Vagina (tissue), 2 donors: ENCODE results near the gene RAPSN. TPM values are rescaled to one million over a fixed set of nuclear protein-coding genes. Genes with fewer than 3 reads are reported as not detected.
"Not testable (repeated sequence)": the region's sequence is repeated elsewhere in the genome, so short reads cannot be mapped to it uniquely, and the experiment has no call there.

Experiments
- DNase-seq, 2 donors: peaks; one replicate each; pipeline ENCODE4 v3.0.0-alpha.2; 2017; ENCODE audit errors: extremely low spot score in 2 of 2
- H3K27ac ChIP-seq: fragments of 200-600 bp; sonication (generic); one replicate; pipeline ENCODE4 v1.5.1; 2019
- H3K27me3 ChIP-seq: fragments of 200-600 bp; sonication (generic); one replicate; pipeline ENCODE4 v1.5.1; 2019
- H3K36me3 ChIP-seq, 2 donors: fragments of 200-600 bp; sonication (generic); one replicate each; pipeline ENCODE4 v1.5.1; 2017 to 2019
- H3K4me1 ChIP-seq: fragments of 200-600 bp; sonication (generic); one replicate; pipeline ENCODE4 v1.5.1; 2019
- H3K4me3 ChIP-seq, 2 donors: fragments of 200-600 bp; sonication (generic); 1 replicate in 1 of 2; 2 replicates in 1 of 2; pipeline ENCODE4 v1.5.1; 2016 to 2019
- H3K9me3 ChIP-seq: fragments of 200-600 bp; sonication (generic); one replicate; pipeline ENCODE4 v1.5.1; 2019
- POLR2A ChIP-seq, 2 donors: fragments of 450-650 bp; IDR thresholded peaks; one replicate each; pipeline ENCODE4 v1.6.1; 2017; ENCODE audit warnings: antibody characterized with exemption in 2 of 2, mild to moderate bottlenecking in 2 of 2, moderate library complexity in 2 of 2
- POLR2AphosphoS5 ChIP-seq, 2 donors: sonication (generic); formaldehyde crosslinking; IDR thresholded peaks; one replicate each; pipeline ENCODE4 v1.9.0; 2017; ENCODE audit warnings: antibody characterized with exemption in 2 of 2, mild to moderate bottlenecking in 2 of 2, low read depth in 1 of 2; ENCODE audit not compliant: insufficient read depth in 1 of 2
- intact Hi-C: fragments of 100-400 bp; cut with DNase I; formaldehyde crosslinking; loops from one replicate; pipeline ENCODE4 v1.15.1; 2023
- total RNA-seq: library from RNA; depleted of rRNA; stranded (reverse); fragments of >200 nt; gene quantifications from one replicate; pipeline ENCODE4 v1.2.3, GENCODE V29; 2016
- TF ChIP-seq, protein P1 (sequence below), 3 experiments: fragments of 450-650 bp in 2 of 3; fragments of 200-600 bp in 1 of 3; sonication (generic) in 1 of 3; IDR thresholded peaks; one replicate each; pipeline ENCODE4 v1.5.1; 2017 to 2019; ENCODE audit warnings: antibody characterized with exemption in 3 of 3, mild to moderate bottlenecking in 2 of 3, moderate library complexity in 2 of 3

The RAPSN gene
- total RNA-seq, 1 donor from 2014 or later: not detected

DNA sequence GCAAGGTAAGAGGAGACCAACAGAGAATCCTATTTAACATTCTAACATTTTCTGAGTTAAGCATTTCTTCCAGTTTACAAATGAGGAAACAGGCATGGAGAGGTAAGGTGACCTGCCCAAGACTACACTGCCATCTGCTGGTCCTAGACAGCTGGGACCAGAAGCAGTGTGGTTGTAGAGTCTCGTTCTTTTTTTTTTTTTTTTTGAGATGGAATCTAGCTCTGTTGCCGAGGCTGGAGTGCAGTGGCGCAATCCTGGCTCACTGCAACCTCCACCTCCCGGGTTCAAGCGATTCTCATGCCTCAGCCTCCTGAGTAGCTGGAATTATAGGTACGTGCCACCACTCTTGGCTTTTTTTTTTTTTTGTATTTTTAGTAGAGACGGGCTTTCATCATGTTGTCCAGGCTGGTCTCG lies 5.3 kb upstream of the RAPSN start:
- intact Hi-C loops: loop anchor here (5.0 kb wide), 1 partner anchor 77 kb away; the partner anchor contains the start of gene SPI1
- DNase-seq, H3K9me3 ChIP-seq, H3K27me3 ChIP-seq, H3K4me1 ChIP-seq, H3K36me3 ChIP-seq, H3K4me3 ChIP-seq, H3K27ac ChIP-seq: not testable (repeated sequence)
- peak in 1 of 2 donors; percentile 39 for TF ChIP-seq POLR2AphosphoS5 (IDR thresholded peaks at IDR 0.05; ENCODE audit: insufficient read depth in 1 of 2, low read depth in 1 of 2)
- TF ChIP-seq, protein P1, sequence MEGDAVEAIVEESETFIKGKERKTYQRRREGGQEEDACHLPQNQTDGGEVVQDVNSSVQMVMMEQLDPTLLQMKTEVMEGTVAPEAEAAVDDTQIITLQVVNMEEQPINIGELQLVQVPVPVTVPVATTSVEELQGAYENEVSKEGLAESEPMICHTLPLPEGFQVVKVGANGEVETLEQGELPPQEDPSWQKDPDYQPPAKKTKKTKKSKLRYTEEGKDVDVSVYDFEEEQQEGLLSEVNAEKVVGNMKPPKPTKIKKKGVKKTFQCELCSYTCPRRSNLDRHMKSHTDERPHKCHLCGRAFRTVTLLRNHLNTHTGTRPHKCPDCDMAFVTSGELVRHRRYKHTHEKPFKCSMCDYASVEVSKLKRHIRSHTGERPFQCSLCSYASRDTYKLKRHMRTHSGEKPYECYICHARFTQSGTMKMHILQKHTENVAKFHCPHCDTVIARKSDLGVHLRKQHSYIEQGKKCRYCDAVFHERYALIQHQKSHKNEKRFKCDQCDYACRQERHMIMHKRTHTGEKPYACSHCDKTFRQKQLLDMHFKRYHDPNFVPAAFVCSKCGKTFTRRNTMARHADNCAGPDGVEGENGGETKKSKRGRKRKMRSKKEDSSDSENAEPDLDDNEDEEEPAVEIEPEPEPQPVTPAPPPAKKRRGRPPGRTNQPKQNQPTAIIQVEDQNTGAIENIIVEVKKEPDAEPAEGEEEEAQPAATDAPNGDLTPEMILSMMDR (IDR thresholded peaks at IDR 0.05): peak in 2 of 3 experiments; percentile 22 to 66

DNA sequence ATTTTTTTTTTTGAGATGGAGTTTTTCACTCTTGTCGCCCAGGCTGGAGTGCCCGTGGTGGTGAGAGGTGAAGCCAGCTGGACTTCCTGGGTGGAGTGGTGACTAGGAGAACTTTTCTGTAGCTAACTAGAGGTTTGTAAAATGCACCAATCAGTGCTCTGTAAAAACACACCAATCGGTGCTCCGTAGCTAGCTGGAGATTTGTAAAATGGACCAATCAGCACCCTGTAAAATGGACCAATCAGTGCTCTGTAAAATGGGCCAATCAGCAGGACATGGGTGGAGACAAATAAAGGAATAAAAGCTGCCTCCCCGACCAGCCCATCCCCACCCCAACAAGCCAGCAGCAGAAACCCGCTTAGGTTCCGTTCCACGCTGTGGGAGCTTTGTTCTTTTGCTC lies 4.4 kb upstream of the RAPSN start:
- H3K27me3 ChIP-seq: no peaks in the 10 kb centered on the region
- intact Hi-C loops: loop anchor here (5.0 kb wide), 1 partner anchor 76 kb away; the partner anchor contains the start of gene SPI1
- H3K27ac ChIP-seq: no peak overlapping the region
- no peak for DNase-seq
- H3K36me3 ChIP-seq: no peaks in the 10 kb centered on the region
- TF ChIP-seq POLR2AphosphoS5 (IDR thresholded peaks at IDR 0.05; ENCODE audit: insufficient read depth in 1 of 2, low read depth in 1 of 2): no peak
- TF ChIP-seq, protein P1 (IDR thresholded peaks at IDR 0.05): no peak
- no peak for TF ChIP-seq POLR2A (IDR thresholded peaks at IDR 0.05)
- no peaks in the 10 kb centered on the region for H3K4me1 ChIP-seq
- H3K4me3 ChIP-seq: no peak overlapping the region
- no peaks in the 10 kb centered on the region for H3K9me3 ChIP-seq

DNA sequence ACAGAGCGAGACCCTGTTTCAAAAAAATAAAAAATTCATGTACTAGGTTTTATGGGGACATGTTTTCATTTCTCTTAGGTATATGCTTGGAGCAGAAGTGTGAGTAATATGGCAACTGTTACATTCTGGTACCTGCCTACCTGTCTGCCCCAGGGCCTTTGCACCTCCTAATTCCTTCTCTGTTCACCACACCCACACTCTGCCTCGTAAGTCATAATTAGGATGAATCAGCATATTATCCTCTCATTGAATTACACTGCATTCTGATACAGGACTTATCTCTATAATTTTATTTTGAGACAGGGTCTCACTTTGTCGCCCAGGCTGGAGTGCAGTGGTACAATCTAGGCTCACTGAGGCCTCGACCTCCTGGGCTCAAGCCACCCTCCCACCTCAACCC lies 3.1 kb upstream of the RAPSN start:
- H3K27me3 ChIP-seq: no peaks in the 10 kb centered on the region
- H3K4me3 ChIP-seq: no peak overlapping the region
- intact Hi-C loops: loop anchor here (5.0 kb wide), 1 partner anchor 75 kb away; the partner anchor contains the start of gene SPI1
- TF ChIP-seq POLR2AphosphoS5 (IDR thresholded peaks at IDR 0.05; ENCODE audit: insufficient read depth in 1 of 2, low read depth in 1 of 2): no peak
- no peak for TF ChIP-seq POLR2A (IDR thresholded peaks at IDR 0.05)
- TF ChIP-seq, protein P1 (IDR thresholded peaks at IDR 0.05): no peak
- H3K36me3 ChIP-seq: no peaks in the 10 kb centered on the region
- H3K4me1 ChIP-seq: no peaks in the 10 kb centered on the region
- DNase-seq: no peak
- no peaks in the 10 kb centered on the region for H3K9me3 ChIP-seq
- no peak overlapping the region for H3K27ac ChIP-seq

DNA sequence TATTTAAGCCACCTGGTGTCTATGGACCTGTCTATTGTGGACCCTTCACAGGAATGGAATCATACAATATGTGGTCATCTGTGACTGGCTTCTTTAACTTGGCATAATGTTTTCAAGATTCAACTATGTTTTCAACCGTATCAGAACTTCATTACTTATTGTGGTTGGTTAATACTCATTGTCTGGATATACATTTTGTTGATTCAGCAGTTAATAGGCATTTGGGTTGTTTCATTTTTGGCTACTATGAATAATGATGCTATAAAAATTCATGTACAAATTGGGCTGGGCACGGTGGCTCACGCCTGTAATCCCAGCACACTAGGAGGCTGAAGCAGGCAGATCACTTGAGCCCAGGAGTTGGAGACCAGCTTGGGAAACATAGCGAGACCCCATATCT lies 2.5 kb upstream of the RAPSN start:
- Histone ChIP-seq H3K4me3 (no peak overlapping the region), H3K4me1 (no peaks in the 10 kb centered on the region), H3K27me3 (no peaks in the 10 kb centered on the region), H3K36me3 (no peaks in the 10 kb centered on the region), H3K27ac (no peak overlapping the region), H3K9me3 (no peaks in the 10 kb centered on the region)
- TF ChIP-seq POLR2AphosphoS5 (IDR thresholded peaks at IDR 0.05; ENCODE audit: insufficient read depth in 1 of 2, low read depth in 1 of 2) (no peak), POLR2A (IDR thresholded peaks at IDR 0.05) (no peak)
- TF ChIP-seq, protein P1 (IDR thresholded peaks at IDR 0.05): no peak
- DNase-seq: no peak
- intact Hi-C loops: loop anchor here (5.0 kb wide), 1 partner anchor 74 kb away; the partner anchor contains the start of gene SPI1

DNA sequence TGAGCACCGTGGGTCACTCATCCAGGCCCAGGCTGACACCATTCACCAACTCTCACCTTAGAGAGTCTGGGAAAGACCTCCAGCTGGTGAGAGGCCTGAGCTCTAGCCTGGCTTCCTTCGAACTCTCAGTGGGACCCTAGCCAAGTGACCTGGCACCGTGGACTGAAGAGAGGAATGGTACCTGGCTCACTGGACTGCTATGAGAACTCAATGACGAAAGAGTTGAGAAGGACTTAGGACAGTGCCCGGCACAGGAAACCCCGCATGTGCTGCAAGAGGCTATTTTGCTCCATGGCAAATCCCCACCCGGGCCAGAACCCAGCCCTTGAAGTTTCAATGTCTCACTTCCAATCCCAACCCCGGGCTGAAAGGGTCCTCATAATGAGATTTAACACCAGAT lies 605 bp upstream of the RAPSN start:
- Histone ChIP-seq H3K27me3 (no peaks in the 10 kb centered on the region), H3K4me3 (no peak overlapping the region), H3K27ac (no peak overlapping the region), H3K9me3 (no peaks in the 10 kb centered on the region), H3K4me1 (no peaks in the 10 kb centered on the region), H3K36me3 (no peaks in the 10 kb centered on the region)
- TF ChIP-seq, protein P1 (IDR thresholded peaks at IDR 0.05): no peak
- TF ChIP-seq POLR2AphosphoS5 (IDR thresholded peaks at IDR 0.05; ENCODE audit: insufficient read depth in 1 of 2, low read depth in 1 of 2) (no peak), POLR2A (IDR thresholded peaks at IDR 0.05) (no peak)
- intact Hi-C loops: no loop called here
- no peak for DNase-seq
